ENCODE results near the gene NFIB.

The NFIB gene

DNA sequence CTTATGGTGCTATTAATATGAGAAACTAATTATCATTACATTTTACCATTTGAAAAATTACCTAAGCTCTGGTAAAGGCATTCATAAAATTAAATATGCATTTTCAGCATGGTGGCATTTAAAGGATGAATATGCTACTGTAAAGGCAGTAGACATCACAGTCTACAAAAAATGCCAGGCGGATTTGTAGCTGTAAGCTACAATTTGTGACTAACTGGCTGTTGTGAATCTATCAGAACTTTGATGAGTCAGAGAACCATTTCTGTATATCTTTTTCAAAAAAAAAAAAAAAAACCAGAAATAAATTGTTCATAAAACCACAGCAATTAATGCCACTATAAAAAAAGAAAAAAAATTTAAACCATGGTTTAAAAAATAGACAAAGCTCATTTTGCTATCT is 186.3 kb downstream of the NFIB start:
- Histone ChIP-seq H3K9me2 (replicated peaks; ENCODE audit: insufficient read depth, low read length) (no peaks in the 10 kb centered on the region), H3K79me2 (ENCODE audit: low read length) (no peaks in the 10 kb centered on the region), H3F3A (ENCODE audit: insufficient read depth, low read length) (no peaks in the 10 kb centered on the region), H3K36me3 (replicated peaks; ENCODE audit: insufficient read depth, low read length) (no peaks in the 10 kb centered on the region), H3K4me3 (ENCODE audit: low read length) (no peak overlapping the region), H2AFZ (ENCODE audit: low read length) (no peak overlapping the region), H3K27me3 (replicated peaks; ENCODE audit: insufficient read depth, low read length) (no peaks in the 10 kb centered on the region), H3K4me1 (ENCODE audit: low read length) (no peaks in the 10 kb centered on the region), H3K4me2 (ENCODE audit: low read depth, low read length) (no peak overlapping the region), H3K9me3 (replicated peaks; ENCODE audit: insufficient read depth, low read length) (no peaks in the 10 kb centered on the region), H4K20me1 (ENCODE audit: insufficient read depth, low read length) (no peaks in the 10 kb centered on the region), H3K27ac (ENCODE audit: low read length) (no peak overlapping the region), H3K9ac (ENCODE audit: low read length) (no peak overlapping the region)
- no peak for DNase-seq
- TF ChIP-seq EZH2phosphoT487 (IDR thresholded peaks at IDR 0.05; ENCODE audit: low read length): no peak
- no peak for TF ChIP-seq EZH2 (optimal IDR thresholded peaks at IDR 0.05; ENCODE audit: low read depth, low read length)
- TF ChIP-seq, protein P1, sequence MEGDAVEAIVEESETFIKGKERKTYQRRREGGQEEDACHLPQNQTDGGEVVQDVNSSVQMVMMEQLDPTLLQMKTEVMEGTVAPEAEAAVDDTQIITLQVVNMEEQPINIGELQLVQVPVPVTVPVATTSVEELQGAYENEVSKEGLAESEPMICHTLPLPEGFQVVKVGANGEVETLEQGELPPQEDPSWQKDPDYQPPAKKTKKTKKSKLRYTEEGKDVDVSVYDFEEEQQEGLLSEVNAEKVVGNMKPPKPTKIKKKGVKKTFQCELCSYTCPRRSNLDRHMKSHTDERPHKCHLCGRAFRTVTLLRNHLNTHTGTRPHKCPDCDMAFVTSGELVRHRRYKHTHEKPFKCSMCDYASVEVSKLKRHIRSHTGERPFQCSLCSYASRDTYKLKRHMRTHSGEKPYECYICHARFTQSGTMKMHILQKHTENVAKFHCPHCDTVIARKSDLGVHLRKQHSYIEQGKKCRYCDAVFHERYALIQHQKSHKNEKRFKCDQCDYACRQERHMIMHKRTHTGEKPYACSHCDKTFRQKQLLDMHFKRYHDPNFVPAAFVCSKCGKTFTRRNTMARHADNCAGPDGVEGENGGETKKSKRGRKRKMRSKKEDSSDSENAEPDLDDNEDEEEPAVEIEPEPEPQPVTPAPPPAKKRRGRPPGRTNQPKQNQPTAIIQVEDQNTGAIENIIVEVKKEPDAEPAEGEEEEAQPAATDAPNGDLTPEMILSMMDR (IDR thresholded peaks at IDR 0.05; ENCODE audit: low read length): no peak

GRCh38 chr9:14119694-14120514 is 194.0 kb downstream of the NFIB start:
- no peak overlapping the region for H3K4me2 ChIP-seq (ENCODE audit: low read depth, low read length)
- H3K27ac ChIP-seq (ENCODE audit: low read length): no peak overlapping the region

DNA sequence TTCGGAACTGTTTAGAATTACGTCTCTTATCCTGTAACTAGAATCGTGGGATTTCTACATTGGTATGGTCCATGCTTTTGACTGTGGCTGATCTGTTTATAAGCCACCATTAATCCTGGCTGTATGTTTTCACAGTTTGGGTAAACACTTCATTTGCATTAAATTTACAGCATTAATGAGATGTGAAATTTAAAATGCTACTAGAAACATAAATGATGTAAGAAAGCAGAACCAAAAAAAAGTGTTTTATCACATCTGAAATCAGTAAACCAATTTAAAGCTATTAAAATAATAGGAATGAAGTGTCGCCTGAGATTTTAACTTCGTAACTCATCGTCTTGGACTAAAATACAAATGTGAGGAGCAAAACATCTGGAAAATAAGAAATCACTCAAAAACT is 201.7 kb downstream of the NFIB start:
- Histone ChIP-seq H3K36me3 (replicated peaks; ENCODE audit: insufficient read depth, low read length) (no peaks in the 10 kb centered on the region), H3K9ac (ENCODE audit: low read length) (no peak overlapping the region), H3K9me3 (replicated peaks; ENCODE audit: insufficient read depth, low read length) (no peaks in the 10 kb centered on the region), H3K4me1 (ENCODE audit: low read length) (no peaks in the 10 kb centered on the region), H4K20me1 (ENCODE audit: insufficient read depth, low read length) (no peaks in the 10 kb centered on the region), H2AFZ (ENCODE audit: low read length) (no peak overlapping the region), H3K4me3 (ENCODE audit: low read length) (no peak overlapping the region), H3F3A (ENCODE audit: insufficient read depth, low read length) (no peaks in the 10 kb centered on the region), H3K4me2 (ENCODE audit: low read depth, low read length) (no peak overlapping the region), H3K9me2 (replicated peaks; ENCODE audit: insufficient read depth, low read length) (no peaks in the 10 kb centered on the region), H3K79me2 (ENCODE audit: low read length) (no peaks in the 10 kb centered on the region), H3K27ac (ENCODE audit: low read length) (no peak overlapping the region), H3K27me3 (replicated peaks; ENCODE audit: insufficient read depth, low read length) (no peaks in the 10 kb centered on the region)
- no peak for TF ChIP-seq EZH2phosphoT487 (IDR thresholded peaks at IDR 0.05; ENCODE audit: low read length)
- TF ChIP-seq EZH2 (optimal IDR thresholded peaks at IDR 0.05; ENCODE audit: low read depth, low read length): no peak
- TF ChIP-seq, protein P1 (IDR thresholded peaks at IDR 0.05; ENCODE audit: low read length): no peak
- DNase-seq: no peak

More at GRCh38 chr9:14119694-14120514, 194.0 kb downstream of the NFIB start:
- Histone ChIP-seq H3F3A (ENCODE audit: insufficient read depth, low read length) (no peaks in the 10 kb centered on the region), H3K9me2 (replicated peaks; ENCODE audit: insufficient read depth, low read length) (no peaks in the 10 kb centered on the region), H3K9ac (ENCODE audit: low read length) (no peak overlapping the region), H3K79me2 (ENCODE audit: low read length) (no peaks in the 10 kb centered on the region), H2AFZ (ENCODE audit: low read length) (no peak overlapping the region), H3K4me3 (ENCODE audit: low read length) (no peak overlapping the region), H4K20me1 (ENCODE audit: insufficient read depth, low read length) (no peaks in the 10 kb centered on the region), H3K36me3 (replicated peaks; ENCODE audit: insufficient read depth, low read length) (no peaks in the 10 kb centered on the region), H3K27me3 (replicated peaks; ENCODE audit: insufficient read depth, low read length) (no peaks in the 10 kb centered on the region), H3K9me3 (replicated peaks; ENCODE audit: insufficient read depth, low read length) (no peaks in the 10 kb centered on the region), H3K4me1 (ENCODE audit: low read length) (no peaks in the 10 kb centered on the region)
- TF ChIP-seq, protein P1 (IDR thresholded peaks at IDR 0.05; ENCODE audit: low read length): no peak
- TF ChIP-seq EZH2 (optimal IDR thresholded peaks at IDR 0.05; ENCODE audit: low read depth, low read length): no peak
- TF ChIP-seq EZH2phosphoT487 (IDR thresholded peaks at IDR 0.05; ENCODE audit: low read length): no peak
- no peak for DNase-seq
